GM19351 (cell line): ENCODE measurements around the gene FOXL2.

Experiments used
- ATAC-seq: cut with Tn5 transposase; IDR thresholded peaks from one replicate; pipeline ENCODE4 v1.9.1; 2021; ENCODE audit warnings: mild to moderate bottlenecking, moderate library complexity; ENCODE audit not compliant: unreplicated experiment

The FOXL2 gene

DNA sequence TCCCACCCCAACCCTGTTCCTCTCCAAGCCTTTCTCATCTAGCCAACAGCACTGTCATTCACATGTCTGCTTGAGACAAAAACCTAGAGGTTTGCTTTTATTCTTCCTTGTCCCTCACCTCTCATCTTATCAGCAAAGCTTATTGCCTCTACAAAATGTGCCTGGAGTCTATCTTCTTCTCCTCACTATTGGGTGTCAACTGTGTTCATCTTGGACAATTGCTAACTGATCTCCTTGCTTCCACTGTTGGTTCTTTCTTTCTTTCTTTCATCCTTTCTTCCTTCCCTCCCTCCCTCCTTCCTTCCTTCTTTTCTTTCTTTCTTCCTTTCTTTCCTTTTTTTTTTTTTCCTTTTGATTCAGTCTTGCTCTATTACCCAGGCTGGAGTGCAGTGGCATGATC, 48.2 kb downstream of the FOXL2 start:
- ATAC-seq, result no peak

DNA sequence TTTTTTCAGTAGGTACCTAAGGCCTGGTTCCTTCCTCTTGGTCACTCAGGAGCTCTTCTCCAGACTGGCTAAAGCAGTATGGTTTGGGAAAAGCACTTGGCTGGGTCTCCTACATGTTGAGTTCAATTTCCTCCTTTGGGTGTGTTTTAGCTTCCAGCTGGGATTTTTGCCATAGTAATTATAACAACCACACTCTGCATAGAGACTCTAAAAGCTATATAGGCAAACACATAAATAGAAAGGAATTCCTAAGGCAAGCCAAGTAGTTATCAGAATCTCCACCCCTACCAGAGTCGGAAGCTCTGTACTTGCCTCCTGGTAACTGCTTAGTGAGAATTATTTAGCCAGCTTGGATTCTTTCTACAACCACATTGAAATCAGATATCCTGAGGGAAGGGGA, 48.6 kb downstream of the FOXL2 start:
- ATAC-seq, result no peak
